ENCODE results near the gene KCNJ11. TPM values are rescaled to one million over a fixed set of nuclear protein-coding genes. Genes with fewer than 3 reads are reported as not detected.

KCNJ11 gene
- total RNA-seq, 1 experiment from 2014 or later, result 7.5 TPM

GRCh38 chr11:17399236-17399635, 10.8 kb upstream of the KCNJ11 start:
- H3K4me2 ChIP-seq (ENCODE audit: low read length), result peak overlapping the region; percentile 24; the same call in 1 of the 2 replicates
- ChIA-PET RAD21 (ENCODE audit: low non-redundant PET in 1 of 2, low total read pairs in 2 of 2, uncharacterized antibody in 2 of 2, unreplicated experiment in 2 of 2) (no interaction called here), POLR2A (no interaction called here), CTCF (interaction anchor here (1.8 kb wide), 1 partner anchor 10 kb away, joined by 5 read pairs; the partner anchor contains the start of gene KCNJ11)
- H3K27me3 ChIP-seq (ENCODE audit: insufficient read depth, low read length), result no peaks in the 10 kb centered on the region
- H3K9me2 ChIP-seq (ENCODE audit: insufficient read depth), result no peaks in the 10 kb centered on the region
- no peak for TF ChIP-seq CBX3 (IDR thresholded peaks at IDR 0.05; ENCODE audit: low read depth)
- TF ChIP-seq SP1 (IDR thresholded peaks at IDR 0.05; ENCODE audit: low read depth), result no peak
- no peak for TF ChIP-seq CEBPB (IDR thresholded peaks at IDR 0.05; ENCODE audit: low read depth)
- no peak for TF ChIP-seq CTCF (IDR thresholded peaks at IDR 0.05 in 2 of 3, conservative IDR thresholded peaks at IDR 0.05 in 1 of 3; ENCODE audit: borderline replicate concordance in 1 of 3, insufficient read depth in 1 of 3, low read depth in 2 of 3, low read length in 2 of 3)
- TF ChIP-seq ATF3 (IDR thresholded peaks at IDR 0.05), result no peak
- no peak for TF ChIP-seq ZNF274 (IDR thresholded peaks at IDR 0.05; ENCODE audit: low read depth, low read length)
- TF ChIP-seq SIN3A (IDR thresholded peaks at IDR 0.05; ENCODE audit: low read depth), result no peak
- TF ChIP-seq ELF1 (IDR thresholded peaks at IDR 0.05; ENCODE audit: borderline replicate concordance, low read depth), result no peak
- no peak for TF ChIP-seq POLR2AphosphoS5 (IDR thresholded peaks at IDR 0.05; ENCODE audit: low read depth, low read length)
- no peak for TF ChIP-seq TCF7L2 (IDR thresholded peaks at IDR 0.05; ENCODE audit: borderline replicate concordance, extremely low read depth, insufficient read depth, insufficient read length)
- no peak for TF ChIP-seq ZBTB33 (IDR thresholded peaks at IDR 0.05; ENCODE audit: extremely low read depth, insufficient replicate concordance, low read length)
- TF ChIP-seq EZH2phosphoT487 (IDR thresholded peaks at IDR 0.05; ENCODE audit: borderline replicate concordance), result no peak
- TF ChIP-seq ZFX (IDR thresholded peaks at IDR 0.05), result no peak
- TF ChIP-seq, protein P1, sequence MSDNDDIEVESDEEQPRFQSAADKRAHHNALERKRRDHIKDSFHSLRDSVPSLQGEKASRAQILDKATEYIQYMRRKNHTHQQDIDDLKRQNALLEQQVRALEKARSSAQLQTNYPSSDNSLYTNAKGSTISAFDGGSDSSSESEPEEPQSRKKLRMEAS (IDR thresholded peaks at IDR 0.05), result no peak
- ATAC-seq (no peak), DNase-seq (ENCODE audit: low read depth, low spot score) (no peak)
- peaks cover 3 to 7% of the 10 kb centered on the region in 2 experiments; a peak in 2 of 4 replicates for H3K4me1 ChIP-seq (ENCODE audit: control insufficient read depth in 1 of 2, insufficient read depth in 2 of 2, low read length in 2 of 2)
- H4K20me1 ChIP-seq (ENCODE audit: insufficient read depth), result no peaks in the 10 kb centered on the region
- no peak overlapping the region for H3K4me3 ChIP-seq (replicated peaks in 1 of 2; ENCODE audit: low read depth in 1 of 2, low read length in 2 of 2)
- no peaks in the 10 kb centered on the region for H3K9me3 ChIP-seq (ENCODE audit: control insufficient read depth in 1 of 2, insufficient read depth in 1 of 2, low read depth in 1 of 2, low read length in 2 of 2)
- H2AFZ ChIP-seq (ENCODE audit: low read depth, low read length, poor library complexity, severe bottlenecking), result no peak overlapping the region
- no peak overlapping the region for H3K27ac ChIP-seq (ENCODE audit: low read depth, low read length)
- intact Hi-C loops (cut with micrococcal nuclease), result no loop called here
- no TSS peak for BruUV-seq (replicated peaks)
- no peaks in the 10 kb centered on the region for H3K79me2 ChIP-seq (ENCODE audit: insufficient read depth, low read length)
- H3K36me3 ChIP-seq (ENCODE audit: control insufficient read depth in 1 of 2, insufficient read depth in 2 of 2, low read length in 2 of 2), result no peaks in the 10 kb centered on the region
- no peak overlapping the region for H3K9ac ChIP-seq (ENCODE audit: low read length)

Data from HCT116 (cell line).